Activated CD4-positive, alpha-beta memory T cell treated with anti-CD3 and anti-CD28 coated beads for 36 hours (primary cell): ENCODE data around the gene MEMO1. TPM values are rescaled to one million over a fixed set of nuclear protein-coding genes. Genes with fewer than 3 reads are reported as not detected.
A peak's percentile ranks its signal among the peaks of the same experiment; 100 is the strongest.
"Not testable (repeated sequence)": the region's sequence is repeated elsewhere in the genome, so short reads cannot be mapped to it uniquely, and the experiment has no call there.

Experiments used
- CTCF ChIA-PET: fragments of 350-600 bp; sonication (Branson Sonifier 250); formaldehyde crosslinking; loops from one replicate; lab custom pipeline; 2021; ENCODE audit warnings: antibody characterized with exemption, inconsistent platforms; lab: Charles Lee
- POLR2A ChIA-PET: fragments of 350-600 bp; sonication (Branson Sonifier 250); formaldehyde crosslinking; loops from one replicate; lab custom pipeline; 2021; ENCODE audit warnings: antibody characterized with exemption; lab: Charles Lee
- DNase-seq: peaks from one replicate; pipeline ENCODE4 v3.0.0-alpha.2; 2020
- H3K27ac Mint-ChIP-seq: one replicate; pipeline ENCODE4 v1.8.0; 2021; ENCODE audit warnings: mixed read lengths
- H3K27me3 Mint-ChIP-seq: one replicate; pipeline ENCODE4 v1.8.0; 2021; ENCODE audit warnings: mixed read lengths
- H3K36me3 Mint-ChIP-seq: one replicate; pipeline ENCODE4 v1.8.0; 2021; ENCODE audit warnings: mixed read lengths
- H3K4me1 Mint-ChIP-seq: one replicate; pipeline ENCODE4 v1.8.0; 2021; ENCODE audit warnings: low read depth, mixed read lengths
- H3K4me3 Mint-ChIP-seq: one replicate; pipeline ENCODE4 v1.8.0; 2021; ENCODE audit warnings: mild to moderate bottlenecking, mixed read lengths
- H3K9me3 Mint-ChIP-seq: one replicate; pipeline ENCODE4 v1.8.0; 2021; ENCODE audit warnings: mixed read lengths
- intact Hi-C: fragments of 100-400 bp; cut with micrococcal nuclease; formaldehyde crosslinking; loops from one replicate; pipeline ENCODE4 v1.15.1; 2023
- total RNA-seq, 2 experiments: library from RNA; stranded (reverse); gene quantifications; one replicate each; pipeline ENCODE4 v1.2.3, GENCODE V29; 2021

Gene MEMO1
- total RNA-seq, 2 experiments from 2014 or later = 44.7 to 47.6 TPM

DNA sequence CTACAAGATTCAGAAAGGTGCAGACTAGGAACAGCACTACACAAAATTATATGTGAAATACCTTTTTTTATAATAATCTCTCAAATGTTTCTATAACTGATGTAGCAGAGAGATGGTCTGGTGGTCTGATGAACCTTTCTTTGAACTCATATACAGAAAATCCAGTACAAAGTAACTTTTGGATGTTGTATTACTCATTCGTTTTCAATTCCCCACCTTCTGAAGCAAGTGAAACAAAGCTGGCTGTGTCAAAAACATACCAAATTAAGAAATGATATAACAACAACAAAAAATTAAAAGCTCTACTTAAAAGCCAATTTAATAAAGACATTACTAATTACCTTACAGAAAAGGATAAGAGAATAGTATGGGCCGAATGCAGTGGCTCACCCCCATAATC is 38.7 kb downstream of the MEMO1 start:
- ChIA-PET CTCF (no interaction called here), POLR2A (no interaction called here)
- no peaks in the 10 kb centered on the region for H3K27me3 Mint-ChIP-seq
- no peaks in the 10 kb centered on the region for H3K9me3 Mint-ChIP-seq
- DNase-seq = no peak
- no peak overlapping the region for H3K27ac Mint-ChIP-seq
- H3K36me3 Mint-ChIP-seq = no peaks in the 10 kb centered on the region
- intact Hi-C loops = no loop called here
- no peak overlapping the region for H3K4me3 Mint-ChIP-seq
- H3K4me1 Mint-ChIP-seq = peaks cover 28% of the 10 kb centered on the region

- H3K9me3 Mint-ChIP-seq = no peaks in the 10 kb centered on the region
- no peaks in the 10 kb centered on the region for H3K36me3 Mint-ChIP-seq
- H3K4me1 Mint-ChIP-seq = peaks cover 24% of the 10 kb centered on the region
- H3K27me3 Mint-ChIP-seq = no peaks in the 10 kb centered on the region
- no peak overlapping the region for H3K4me3 Mint-ChIP-seq
- ChIA-PET CTCF (no interaction called here), POLR2A (no interaction called here)
- no peak overlapping the region for H3K27ac Mint-ChIP-seq
- intact Hi-C loops = no loop called here
- no peak for DNase-seq
Observed at GRCh38 chr2:31969178-31969577, 41.6 kb downstream of the MEMO1 start.

DNA sequence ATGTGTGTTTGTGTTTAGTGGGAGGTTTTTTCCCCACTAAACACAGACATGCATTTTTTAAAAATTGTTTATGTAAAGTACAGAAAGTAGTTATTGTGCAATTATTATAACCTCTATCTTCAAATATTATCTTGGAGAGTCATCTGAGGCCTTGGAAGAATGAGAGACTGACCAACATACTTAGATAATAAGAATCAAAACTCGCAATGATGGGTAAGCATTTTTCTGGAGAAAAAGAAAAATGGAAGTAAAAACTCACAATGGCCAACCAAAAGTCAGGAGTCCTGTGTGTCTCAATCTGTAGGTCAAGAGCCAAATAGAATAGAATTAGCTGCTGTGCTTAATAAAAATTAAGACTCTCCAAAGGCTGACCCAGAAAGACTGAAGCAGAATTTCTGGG is 43.0 kb downstream of the MEMO1 start:
- no peak overlapping the region for H3K27ac Mint-ChIP-seq
- intact Hi-C loops = no loop called here
- peaks cover 24% of the 10 kb centered on the region for H3K4me1 Mint-ChIP-seq
- no peak for DNase-seq
- H3K4me3 Mint-ChIP-seq = no peak overlapping the region
- H3K36me3 Mint-ChIP-seq = peaks cover 1% of the 10 kb centered on the region
- ChIA-PET CTCF (no interaction called here), POLR2A (interaction anchor here (0.6 kb wide), 1 partner anchor 1599 kb away, joined by 3 read pairs; no protein-coding TSS in a partner anchor)
- H3K27me3 Mint-ChIP-seq = no peaks in the 10 kb centered on the region
- H3K9me3 Mint-ChIP-seq = no peaks in the 10 kb centered on the region

DNA sequence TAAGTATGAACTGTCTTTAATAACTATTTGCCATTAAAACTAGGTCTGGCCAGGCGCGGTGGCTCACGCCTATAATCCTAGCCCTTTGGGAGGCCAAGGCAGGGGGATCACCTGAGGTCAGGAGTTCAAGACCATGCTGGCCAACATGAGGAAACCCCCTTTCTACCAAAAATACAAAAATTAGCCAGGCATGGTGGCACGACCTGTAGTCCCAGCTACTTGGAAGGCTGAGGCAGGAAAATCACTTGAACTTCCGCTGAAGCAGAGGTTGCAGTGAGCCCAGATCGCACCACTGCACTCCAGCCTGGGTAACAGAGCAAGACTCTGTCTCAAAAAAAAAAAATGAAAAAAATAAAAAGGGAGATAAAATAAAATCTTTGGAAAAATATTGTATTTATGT is 44.4 kb downstream of the MEMO1 start:
- H3K9me3 Mint-ChIP-seq, POLR2A ChIA-PET, CTCF ChIA-PET, intact Hi-C loops, H3K27me3 Mint-ChIP-seq, H3K27ac Mint-ChIP-seq, DNase-seq, H3K36me3 Mint-ChIP-seq, H3K4me3 Mint-ChIP-seq: not testable (repeated sequence)
- peaks cover 25% of the 10 kb centered on the region for H3K4me1 Mint-ChIP-seq

GRCh38 chr2:31965094-31965493 is 45.7 kb downstream of the MEMO1 start:
- ChIA-PET CTCF (no interaction called here), POLR2A (no interaction called here)
- no peaks in the 10 kb centered on the region for H3K9me3 Mint-ChIP-seq
- no peak overlapping the region for H3K4me3 Mint-ChIP-seq
- DNase-seq = no peak
- peaks cover 31% of the 10 kb centered on the region for H3K4me1 Mint-ChIP-seq
- H3K27me3 Mint-ChIP-seq = no peaks in the 10 kb centered on the region
- intact Hi-C loops = no loop called here
- no peak overlapping the region for H3K27ac Mint-ChIP-seq
- H3K36me3 Mint-ChIP-seq = peaks cover 1% of the 10 kb centered on the region

- no peaks in the 10 kb centered on the region for H3K27me3 Mint-ChIP-seq
- peaks cover 1% of the 10 kb centered on the region for H3K36me3 Mint-ChIP-seq
- ChIA-PET CTCF (no interaction called here), POLR2A (no interaction called here)
- peak overlapping the region; percentile 75 for H3K27ac Mint-ChIP-seq
- no peak overlapping the region for H3K4me3 Mint-ChIP-seq
- no peaks in the 10 kb centered on the region for H3K9me3 Mint-ChIP-seq
- DNase-seq = peak; percentile 83
- H3K4me1 Mint-ChIP-seq = peaks cover 51% of the 10 kb centered on the region
- intact Hi-C loops = loop anchor here (2.0 to 5.0 kb wide), 2 partner anchors 18 to 99 kb away; partner anchors contain the start of gene SPAST
Observed at GRCh38 chr2:31962757-31963361, 47.9 kb downstream of the MEMO1 start.

DNA sequence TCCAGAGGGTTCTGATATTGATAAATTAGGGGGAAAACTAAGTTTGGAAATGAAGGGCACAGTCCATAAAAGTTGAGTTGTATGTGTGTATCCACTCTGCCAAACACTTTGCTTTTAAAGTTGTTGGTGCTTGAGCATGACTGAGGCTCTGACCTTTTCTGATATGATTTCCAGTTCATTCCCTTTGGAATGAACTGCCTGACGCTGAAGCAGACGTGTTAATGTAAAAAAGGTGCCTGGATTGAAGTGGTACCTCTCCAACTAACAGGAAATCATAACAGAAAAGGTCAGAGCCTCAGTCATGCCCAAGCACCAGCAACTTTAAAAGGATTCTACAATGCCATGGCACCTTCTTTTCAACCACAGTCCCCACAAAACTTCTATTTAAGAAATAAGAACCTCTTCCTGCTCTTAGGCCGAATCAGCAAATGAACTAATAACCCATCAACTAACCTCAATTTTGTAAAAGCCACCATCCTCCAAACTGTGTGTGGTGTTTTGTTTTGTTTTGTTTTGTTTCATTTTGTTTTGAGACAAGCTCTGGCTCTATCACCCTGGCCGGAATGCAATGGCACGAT is 52.6 kb downstream of the MEMO1 start:
- Mint-ChIP-seq H3K4me1 (peaks cover 65% of the 10 kb centered on the region), H3K36me3 (peaks cover 11% of the 10 kb centered on the region), H3K4me3 (no peak overlapping the region), H3K27me3 (no peaks in the 10 kb centered on the region), H3K9me3 (no peaks in the 10 kb centered on the region), H3K27ac (no peak overlapping the region)
- no peak for DNase-seq
- ChIA-PET POLR2A (no interaction called here), CTCF (no interaction called here)
- intact Hi-C loops = loop anchor here (5.0 kb wide), 1 partner anchor 49 kb away; no protein-coding TSS in a partner anchor

- Mint-ChIP-seq H3K36me3 (peaks cover 11% of the 10 kb centered on the region), H3K27ac (peak overlapping the region; percentile 18), H3K4me1 (peaks cover 58% of the 10 kb centered on the region), H3K9me3 (no peaks in the 10 kb centered on the region), H3K4me3 (no peak overlapping the region), H3K27me3 (no peaks in the 10 kb centered on the region)
- CTCF ChIA-PET = no interaction called here
- DNase-seq = no peak
- POLR2A ChIA-PET = no interaction called here
- intact Hi-C loops = loop anchor here (5.0 kb wide), 1 partner anchor 50 kb away; no protein-coding TSS in a partner anchor
Observed at GRCh38 chr2:31957354-31958139, 53.3 kb downstream of the MEMO1 start.

GRCh38 chr2:31956934-31957333 is 53.9 kb downstream of the MEMO1 start:
- intact Hi-C loops = loop anchor here (5.0 kb wide), 1 partner anchor 50 kb away; no protein-coding TSS in a partner anchor
- POLR2A ChIA-PET, DNase-seq, H3K27ac Mint-ChIP-seq, CTCF ChIA-PET, H3K9me3 Mint-ChIP-seq, H3K4me3 Mint-ChIP-seq, H3K27me3 Mint-ChIP-seq: not testable (repeated sequence)
- Mint-ChIP-seq H3K36me3 (peaks cover 11% of the 10 kb centered on the region), H3K4me1 (peaks cover 52% of the 10 kb centered on the region)

- no peak for DNase-seq
- CTCF ChIA-PET = interaction anchor here (0.6 kb wide), 1 partner anchor 57 kb away, joined by 3 read pairs; no protein-coding TSS in a partner anchor
- POLR2A ChIA-PET = no interaction called here
- H3K27me3 Mint-ChIP-seq = no peaks in the 10 kb centered on the region
- no peak overlapping the region for H3K4me3 Mint-ChIP-seq
- peaks cover 11% of the 10 kb centered on the region for H3K36me3 Mint-ChIP-seq
- peaks cover 53% of the 10 kb centered on the region for H3K4me1 Mint-ChIP-seq
- H3K9me3 Mint-ChIP-seq = no peaks in the 10 kb centered on the region
- intact Hi-C loops = loop anchor here (5.0 kb wide), 1 partner anchor 51 kb away; no protein-coding TSS in a partner anchor
- H3K27ac Mint-ChIP-seq = no peak overlapping the region
Observed at GRCh38 chr2:31956312-31956711, 54.5 kb downstream of the MEMO1 start.

- POLR2A ChIA-PET = interaction anchor here (0.6 kb wide), 1 partner anchor 402 kb away, joined by 3 read pairs; no protein-coding TSS in a partner anchor
- CTCF ChIA-PET, H3K27ac Mint-ChIP-seq, DNase-seq, H3K9me3 Mint-ChIP-seq, H3K27me3 Mint-ChIP-seq, H3K4me3 Mint-ChIP-seq, intact Hi-C loops: not testable (repeated sequence)
- Mint-ChIP-seq H3K36me3 (peaks cover 16% of the 10 kb centered on the region), H3K4me1 (peaks cover 50% of the 10 kb centered on the region)
Observed at GRCh38 chr2:31953095-31953494, 57.7 kb downstream of the MEMO1 start.

GRCh38 chr2:31950946-31951562 is 59.8 kb downstream of the MEMO1 start:
- Mint-ChIP-seq H3K36me3 (peaks cover 11% of the 10 kb centered on the region), H3K27me3 (no peaks in the 10 kb centered on the region), H3K9me3 (no peaks in the 10 kb centered on the region), H3K27ac (peak overlapping the region; percentile 21), H3K4me3 (no peak overlapping the region), H3K4me1 (peaks cover 44% of the 10 kb centered on the region)
- ChIA-PET POLR2A (no interaction called here), CTCF (interaction anchor here (0.6 kb wide), 1 partner anchor 10 kb away, joined by 4 read pairs; no protein-coding TSS in a partner anchor)
- no peak for DNase-seq
- intact Hi-C loops = no loop called here
